ENCODE measurements around the gene PAX9. TPM values are rescaled to one million over a fixed set of nuclear protein-coding genes. Genes with fewer than 3 reads are reported as not detected.

PAX9 gene
- total and polyA plus RNA-seq, 9 of the 15 experiments (the other 6 are each of a cell fraction or from before 2014, with no cell fraction given), result 0.87 to 2.4 (median 1.3) TPM

- TF ChIP-seq CTBP1 (IDR thresholded peaks at IDR 0.05; ENCODE audit: borderline replicate concordance), result no peak
Measured at GRCh38 chr14:36723530-36723929, 61.9 kb downstream of the PAX9 start (continued).

GRCh38 chr14:36724162-36724561 is 62.5 kb downstream of the PAX9 start:
- H3K9me1 ChIP-seq (ENCODE audit: control insufficient read depth, insufficient read depth, low read length), result no peaks in the 10 kb centered on the region
- DNase-seq (ENCODE audit: extremely low read depth in 1 of 4, low spot score in 3 of 4) (no peak), ATAC-seq (no peak), FAIRE-seq (no peak)
- no peaks in the 10 kb centered on the region for H4K20me1 ChIP-seq (replicated peaks; ENCODE audit: control insufficient read depth, insufficient read depth, low read length)
- H3K4me1 ChIP-seq (replicated peaks in 1 of 2; ENCODE audit: control insufficient read depth in 2 of 2, insufficient read depth in 2 of 2, low read length in 2 of 2), result no peaks in the 10 kb centered on the region; a peak in 1 of 5 replicates
- CTCF ChIA-PET (ENCODE audit: low intra/inter-chr PET ratio), result no interaction called here
- H3K27ac ChIP-seq (ENCODE audit: extremely low read depth, low read depth, low read length), result no peak overlapping the region
- no peak overlapping the region for H2AFZ ChIP-seq (ENCODE audit: low read depth, low read length)
- no peaks in the 10 kb centered on the region for H3K27me3 ChIP-seq (ENCODE audit: control insufficient read depth in 2 of 2, insufficient read depth in 2 of 2, low read length in 2 of 2)
- peaks cover 3% of the 10 kb centered on the region; the same call in 1 of the 3 replicates for H3K36me3 ChIP-seq (ENCODE audit: control insufficient read depth, insufficient read depth, low read length)
- POLR2A ChIA-PET, result no interaction called here
- H3K79me2 ChIP-seq (ENCODE audit: control insufficient read depth, insufficient read depth, low read length), result no peaks in the 10 kb centered on the region
- intact Hi-C loops (cut with micrococcal nuclease), result no loop called here
- in situ Hi-C loops (cut with MboI), result no loop called here
- BruUV-seq (replicated peaks), result no TSS peak
- H3K9me3 ChIP-seq (replicated peaks; ENCODE audit: control insufficient read depth, insufficient read depth, low read depth, low read length), result no peaks in the 10 kb centered on the region
- TF ChIP-seq THAP12 (CRISPR knock-in tag; IDR thresholded peaks at IDR 0.05), result no peak
- no peak for TF ChIP-seq TFAP4 (CRISPR knock-in tag; IDR thresholded peaks at IDR 0.05; ENCODE audit: borderline replicate concordance)
- H3K4me3 ChIP-seq, result no peak overlapping the region
- no peak overlapping the region for H3K9ac ChIP-seq (ENCODE audit: insufficient read depth in 1 of 2, low read depth in 2 of 2, low read length in 2 of 2)
- H3K4me2 ChIP-seq (ENCODE audit: insufficient read depth, low read length), result no peak overlapping the region

Measured in K562 (cell line).